HepG2 (cell line): ENCODE data around the gene GRAMD2A. TPM values are rescaled to one million over a fixed set of nuclear protein-coding genes. Genes with fewer than 3 reads are reported as not detected.

Source experiments
- KAT8 ChIP-seq: IDR thresholded peaks from 2 replicates; pipeline ENCODE4 v1.6.1; 2016; ENCODE audit warnings: missing genetic modification reagents, missing compliant biosample characterization
- KDM1A ChIP-seq: IDR thresholded peaks from 2 replicates; pipeline ENCODE4 v1.6.1; 2016; ENCODE audit warnings: missing compliant biosample characterization
- KMT2B ChIP-seq: IDR thresholded peaks from 2 replicates; pipeline ENCODE4 v1.6.1; 2016; ENCODE audit warnings: missing genetic modification reagents, missing compliant biosample characterization
- MTA3 ChIP-seq: sonication (generic); formaldehyde crosslinking; IDR thresholded peaks from 2 replicates; pipeline ENCODE4 v1.4.0; 2020; ENCODE audit warnings: missing genetic modification reagents
- SALL2 ChIP-seq: sonication (generic); formaldehyde crosslinking; IDR thresholded peaks from 2 replicates; pipeline ENCODE4 v1.8.1; 2023; ENCODE audit warnings: mild to moderate bottlenecking, missing genetic modification reagents, inconsistent platforms
- SP140L ChIP-seq: sonication (generic); formaldehyde crosslinking; IDR thresholded peaks from 2 replicates; pipeline ENCODE4 v1.4.0; 2020; ENCODE audit warnings: missing genetic modification reagents, borderline replicate concordance
- SP4 ChIP-seq: sonication (generic); formaldehyde crosslinking; IDR thresholded peaks from 2 replicates; pipeline ENCODE4 v1.8.1; 2023; ENCODE audit warnings: mild to moderate bottlenecking, missing genetic modification reagents
- TBL1XR1 ChIP-seq: fragments of 150-350 bp; IDR thresholded peaks from 2 replicates; pipeline ENCODE4 v1.6.1; 2014; ENCODE audit warnings: borderline replicate concordance, low read length; ENCODE audit not compliant: partially characterized antibody
- TFDP1 ChIP-seq: IDR thresholded peaks from 2 replicates; pipeline ENCODE4 v1.6.1; 2016; ENCODE audit warnings: missing compliant biosample characterization, missing genetic modification reagents, borderline replicate concordance
- ZHX2 ChIP-seq, 2 experiments: sonication (generic) in 1 of 2; formaldehyde crosslinking in 1 of 2; IDR thresholded peaks; 2 replicates each; pipeline versions ENCODE4 v1.6.1 to v1.9.0; 2014 to 2022; ENCODE audit warnings: antibody characterized with exemption in 1 of 2, borderline replicate concordance in 1 of 2, inconsistent platforms in 1 of 2, low read depth in 1 of 2, missing genetic modification reagents in 1 of 2
- ZIK1 ChIP-seq: sonication (generic); formaldehyde crosslinking; IDR thresholded peaks from 2 replicates; pipeline ENCODE4 v1.5.0; 2020; ENCODE audit warnings: mild to moderate bottlenecking, low read depth, missing genetic modification reagents, borderline replicate concordance
- ZMYM2 ChIP-seq: sonication (generic); formaldehyde crosslinking; IDR thresholded peaks from 2 replicates; pipeline ENCODE4 v1.8.0; 2022; ENCODE audit warnings: mild to moderate bottlenecking, missing genetic modification reagents
- ZNF335 ChIP-seq: sonication (generic); formaldehyde crosslinking; IDR thresholded peaks from 2 replicates; pipeline ENCODE4 v1.4.0; 2020; ENCODE audit warnings: missing genetic modification reagents
- ZNF629 ChIP-seq: sonication (generic); formaldehyde crosslinking; conservative IDR thresholded peaks from 2 replicates; pipeline ENCODE4 v1.5.0; 2020; ENCODE audit warnings: missing genetic modification reagents
- ZNF670 ChIP-seq: sonication (generic); formaldehyde crosslinking; IDR thresholded peaks from 2 replicates; pipeline ENCODE4 v1.8.0; 2022; ENCODE audit warnings: mild to moderate bottlenecking, missing genetic modification reagents, borderline replicate concordance
- ZNF766 ChIP-seq: sonication (generic); formaldehyde crosslinking; IDR thresholded peaks from 2 replicates; pipeline ENCODE4 v1.5.0; 2020; ENCODE audit warnings: missing genetic modification reagents, borderline replicate concordance
- polyA plus RNA-seq, 8 experiments: library from polyadenylated mRNA; depleted of rRNA in 3 of 8; stranded (reverse) in 7 of 8; unstranded in 1 of 8; fragments of >200 nt; fragmentation: Illumina TruSeq in 4 of 8; extraction: Trizol in 4 of 8; gene quantifications; 2 replicates each; pipeline versions ENCODE4 v1.2.1 to v1.2.3, GENCODE V29; 2011 to 2016; ENCODE audit warnings: low read depth in 4 of 8, missing spikeins in 1 of 8, mixed read lengths in 1 of 8; ENCODE audit not compliant: insufficient read depth in 1 of 8
- total RNA-seq, 5 experiments: library from RNA; depleted of rRNA; stranded (reverse); fragments of >200 nt; fragmentation: Illumina TruSeq; extraction: Trizol; gene quantifications; 2 replicates each; pipeline ENCODE4 v1.2.3, GENCODE V29; 2016; ENCODE audit warnings: low read depth in 1 of 5
- TF ChIP-seq, protein P1 (sequence below): sonication (generic); formaldehyde crosslinking; IDR thresholded peaks from 2 replicates; pipeline ENCODE4 v1.9.0; 2021; ENCODE audit warnings: missing genetic modification reagents, mild to moderate bottlenecking, borderline replicate concordance
- TF ChIP-seq, protein P2 (sequence below): sonication (generic); formaldehyde crosslinking; IDR thresholded peaks from 2 replicates; pipeline ENCODE4 v1.4.0; 2020; ENCODE audit warnings: missing genetic modification reagents, low read depth, mild to moderate bottlenecking, borderline replicate concordance

Gene GRAMD2A
- total and polyA plus RNA-seq, 2 of the 13 experiments (the other 11 are each of a cell fraction or from before 2014, with no cell fraction given), result 0.04 TPM; not detected in 1

DNA sequence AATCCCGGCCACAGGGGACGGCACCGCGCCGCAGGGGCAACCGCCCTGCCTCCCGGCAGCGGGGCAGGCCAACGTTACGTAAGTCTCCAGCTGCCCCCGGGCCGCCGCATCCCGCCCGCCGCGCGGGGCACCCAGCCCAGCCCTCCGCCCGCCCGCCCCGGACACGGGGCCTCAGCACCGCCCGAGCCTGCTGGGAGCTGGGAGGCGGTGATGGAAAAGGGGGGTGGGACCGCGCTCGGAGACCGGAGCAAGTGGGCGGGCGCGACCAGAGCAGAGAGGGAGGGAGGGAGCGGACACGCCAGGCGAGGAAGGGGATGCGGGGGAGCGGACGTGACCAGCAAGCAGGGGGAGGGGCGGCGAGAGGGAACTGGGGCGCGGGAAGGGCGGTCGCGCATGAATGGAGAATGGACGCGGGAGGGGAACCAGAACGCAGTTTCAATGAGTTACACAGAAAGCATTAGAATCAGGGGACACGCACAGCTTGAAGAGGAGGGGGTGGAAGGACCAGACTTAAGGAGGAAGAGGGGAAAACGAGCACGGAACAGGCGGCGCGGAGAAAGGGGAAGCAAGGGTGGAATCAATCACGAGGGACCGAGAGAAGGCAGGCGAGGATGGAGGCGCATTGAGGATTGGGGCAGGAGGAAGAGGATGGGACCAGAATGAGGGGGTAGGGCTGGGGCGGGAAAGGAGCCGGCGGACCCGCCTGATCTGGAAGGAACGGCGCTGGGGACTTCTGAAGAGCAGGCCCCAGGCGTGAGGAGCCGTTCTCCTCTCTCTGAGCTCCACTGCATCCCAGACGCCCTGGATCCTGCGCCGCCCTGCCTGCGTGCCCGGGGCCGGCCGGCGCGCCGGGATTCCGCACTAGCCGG is 32.8 kb upstream of the GRAMD2A start (continued):
- TF ChIP-seq ZHX2 (IDR thresholded peaks at IDR 0.05; ENCODE audit: low read depth), result peak; percentile 17; the same call in 1 of the 2 replicates
- no peak; the same call in 1 of the 2 replicates for TF ChIP-seq ZHX2 (CRISPR knock-in tag; IDR thresholded peaks at IDR 0.05; ENCODE audit: borderline replicate concordance)
- TF ChIP-seq, protein P1, sequence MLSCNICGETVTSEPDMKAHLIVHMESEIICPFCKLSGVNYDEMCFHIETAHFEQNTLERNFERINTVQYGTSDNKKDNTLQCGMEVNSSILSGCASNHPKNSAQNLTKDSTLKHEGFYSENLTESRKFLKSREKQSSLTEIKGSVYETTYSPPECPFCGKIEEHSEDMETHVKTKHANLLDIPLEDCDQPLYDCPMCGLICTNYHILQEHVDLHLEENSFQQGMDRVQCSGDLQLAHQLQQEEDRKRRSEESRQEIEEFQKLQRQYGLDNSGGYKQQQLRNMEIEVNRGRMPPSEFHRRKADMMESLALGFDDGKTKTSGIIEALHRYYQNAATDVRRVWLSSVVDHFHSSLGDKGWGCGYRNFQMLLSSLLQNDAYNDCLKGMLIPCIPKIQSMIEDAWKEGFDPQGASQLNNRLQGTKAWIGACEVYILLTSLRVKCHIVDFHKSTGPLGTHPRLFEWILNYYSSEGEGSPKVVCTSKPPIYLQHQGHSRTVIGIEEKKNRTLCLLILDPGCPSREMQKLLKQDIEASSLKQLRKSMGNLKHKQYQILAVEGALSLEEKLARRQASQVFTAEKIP (CRISPR knock-in tag), result no peak
- no peak for TF ChIP-seq ZMYM2 (CRISPR knock-in tag)
- no peak for TF ChIP-seq ZNF335 (CRISPR knock-in tag)
- no peak for TF ChIP-seq ZNF629 (CRISPR knock-in tag)
- TF ChIP-seq TFDP1 (CRISPR knock-in tag), result peak; percentile 88; the same call in 1 of the 2 replicates
- TF ChIP-seq KAT8 (CRISPR knock-in tag), result 0 out of 2 replicates have a peak, but pooled peaks have one; percentile 44
- TF ChIP-seq MTA3 (CRISPR knock-in tag), result no peak
- peak; percentile 27 for TF ChIP-seq ZIK1 (CRISPR knock-in tag)
- TF ChIP-seq KDM1A (CRISPR knock-in tag), result peak; percentile 25; the same call in 1 of the 2 replicates
- peak; percentile 46; the same call in 1 of the 2 replicates for TF ChIP-seq SP4
- TF ChIP-seq, protein P2, sequence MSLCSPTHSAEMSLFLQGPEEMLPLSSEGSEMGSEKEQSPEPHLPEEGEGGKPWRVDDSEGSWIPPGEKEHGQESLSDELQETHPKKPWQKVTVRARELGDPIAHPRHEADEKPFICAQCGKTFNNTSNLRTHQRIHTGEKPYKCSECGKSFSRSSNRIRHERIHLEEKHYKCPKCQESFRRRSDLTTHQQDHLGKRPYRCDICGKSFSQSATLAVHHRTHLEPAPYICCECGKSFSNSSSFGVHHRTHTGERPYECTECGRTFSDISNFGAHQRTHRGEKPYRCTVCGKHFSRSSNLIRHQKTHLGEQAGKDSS, result no peak; the same call in 1 of the 2 replicates
- TF ChIP-seq ZNF766 (CRISPR knock-in tag), result peak; percentile 23; the same call in 1 of the 2 replicates
- no peak for TF ChIP-seq SP140L (CRISPR knock-in tag)
- no peak for TF ChIP-seq TBL1XR1
- TF ChIP-seq KMT2B (CRISPR knock-in tag), result no peak
- TF ChIP-seq SALL2 (CRISPR knock-in tag), result peak; percentile 59; the same call in 1 of the 2 replicates
- TF ChIP-seq ZNF670, result 0 out of 2 replicates have a peak, but pooled peaks have one; percentile 45
